Left lung (tissue), 10 donors: ENCODE measurements around the gene XYLT2. TPM values are rescaled to one million over a fixed set of nuclear protein-coding genes. Genes with fewer than 3 reads are reported as not detected.
"Not testable (repeated sequence)": the region's sequence is repeated elsewhere in the genome, so short reads cannot be mapped to it uniquely, and the experiment has no call there.

Experiments
- ATAC-seq: fragments of 200-7000 bp; cut with Tn5 transposase; one replicate; pipeline ENCODE4 v1.9.1; 2020; ENCODE audit warnings: moderate library complexity
- DNase-seq, 4 donors: peaks; one replicate each; pipeline ENCODE4 v3.0.0-alpha.2; 2013 to 2020
- H3K27ac ChIP-seq, 2 donors: fragments of 200-600 bp; sonication (generic) in 1 of 2; one replicate each; pipeline versions ENCODE4 v1.5.0 to v1.8.0; 2020 to 2021
- H3K27me3 ChIP-seq, 2 donors: fragments of 200-600 bp; sonication (generic) in 1 of 2; one replicate each; pipeline versions ENCODE4 v1.5.0 to v1.8.0; 2020 to 2021
- H3K36me3 ChIP-seq, 2 donors: fragments of 200-600 bp; sonication (generic) in 1 of 2; one replicate each; pipeline versions ENCODE4 v1.5.0 to v1.8.0; 2020 to 2021
- H3K4me1 ChIP-seq, 2 donors: fragments of 200-600 bp; one replicate each; pipeline ENCODE4 v1.8.0; 2021
- H3K4me3 ChIP-seq, 2 donors: fragments of 200-600 bp; sonication (generic) in 1 of 2; one replicate each; pipeline versions ENCODE4 v1.5.0 to v1.8.0; 2020 to 2021; ENCODE audit warnings: mild to moderate bottlenecking in 1 of 2
- H3K9me3 ChIP-seq, 2 donors: fragments of 200-600 bp; sonication (generic) in 1 of 2; one replicate each; pipeline versions ENCODE4 v1.5.0 to v1.8.0; 2020 to 2021
- intact Hi-C, 2 donors: fragments of 100-400 bp; cut with DNase I; formaldehyde crosslinking; loops; one replicate each; pipeline versions ENCODE4 v1.11.2 to v1.14.2; 2022
- polyA plus RNA-seq, 6 donors: library from polyadenylated mRNA; unstranded; fragments of 120-200 nt; gene quantifications; one replicate each; pipeline ENCODE4 v1.2.1, GENCODE V29; 2013; ENCODE audit not compliant: insufficient read length in 6 of 6
- total RNA-seq, 2 donors: library from RNA; stranded (reverse); fragmentation: NEBNext Ultra II Directional; extraction: Animal tissue kit (Norgen Biotek cat#: 25700); gene quantifications; one replicate each; pipeline ENCODE4 v1.2.1, GENCODE V29; 2021
- TF ChIP-seq, protein P1 (sequence below), 2 donors: fragments of 200-600 bp; sonication (generic) in 1 of 2; IDR thresholded peaks; one replicate each; pipeline versions ENCODE4 v1.5.0 to v1.8.0; 2021; ENCODE audit warnings: antibody characterized with exemption in 2 of 2
- donor health status: DM: no; HTN: yes; CAD: no.
- donor health status: DM: no; HTN: no; CAD: no.

The XYLT2 gene
- total and polyA plus RNA-seq, 8 donors = 18.6 to 25.0 (median 21.4) TPM

DNA sequence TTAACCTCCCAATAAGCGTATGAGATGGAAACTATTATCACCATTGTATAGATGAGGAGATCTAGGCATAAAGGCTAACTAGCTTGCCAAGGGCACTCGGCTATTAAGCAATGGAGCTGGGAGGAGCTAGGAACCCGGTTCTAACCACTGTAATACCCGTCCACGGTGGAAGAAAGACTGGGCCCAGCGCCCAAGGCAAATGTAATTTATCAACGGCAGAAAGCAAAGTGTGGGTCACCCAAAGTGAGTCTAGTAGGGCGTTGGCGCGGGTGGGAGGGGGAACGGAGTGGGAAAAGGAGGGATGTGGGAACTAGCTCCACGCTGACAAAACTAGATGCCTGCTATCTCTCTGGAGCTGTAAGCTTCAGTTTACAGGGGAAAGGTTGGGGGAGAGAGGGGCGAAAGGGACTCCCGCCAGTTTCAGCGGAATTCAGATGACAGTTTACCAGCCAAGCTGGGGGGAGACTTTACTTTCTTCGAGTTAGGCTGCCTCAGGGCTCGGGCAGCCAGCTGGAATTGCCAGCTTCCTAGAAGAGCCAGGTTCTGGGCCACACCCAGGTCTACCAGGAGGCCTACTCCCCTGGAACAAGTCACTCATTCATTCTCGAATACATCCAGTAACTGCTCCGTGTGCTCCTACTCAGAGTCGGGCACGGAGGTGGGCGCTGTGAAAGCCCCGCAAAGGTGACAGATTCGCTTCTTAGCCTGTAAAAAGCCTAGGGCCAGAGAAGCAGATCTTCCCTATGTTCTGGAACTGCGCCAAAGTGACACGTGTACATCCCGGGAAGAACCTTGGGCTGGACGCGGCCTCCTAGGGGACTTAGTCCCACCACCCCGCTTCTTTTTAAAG lies 50.6 kb downstream of the XYLT2 start:
- peaks cover 0 to 36% of the 10 kb centered on the region in 2 donors for H3K36me3 ChIP-seq
- H3K27me3 ChIP-seq = no peaks in the 10 kb centered on the region
- intact Hi-C loops = no loop called here
- peak overlapping the region; percentile 87 to 88 for H3K4me3 ChIP-seq
- DNase-seq (peak; percentile 16 to 75 (median 42)), ATAC-seq (peak; percentile 85)
- H3K4me1 ChIP-seq = peaks cover 14 to 38% of the 10 kb centered on the region in 2 donors
- no peaks in the 10 kb centered on the region for H3K9me3 ChIP-seq
- peak overlapping the region; percentile 71 to 89 for H3K27ac ChIP-seq
- TF ChIP-seq, protein P1, sequence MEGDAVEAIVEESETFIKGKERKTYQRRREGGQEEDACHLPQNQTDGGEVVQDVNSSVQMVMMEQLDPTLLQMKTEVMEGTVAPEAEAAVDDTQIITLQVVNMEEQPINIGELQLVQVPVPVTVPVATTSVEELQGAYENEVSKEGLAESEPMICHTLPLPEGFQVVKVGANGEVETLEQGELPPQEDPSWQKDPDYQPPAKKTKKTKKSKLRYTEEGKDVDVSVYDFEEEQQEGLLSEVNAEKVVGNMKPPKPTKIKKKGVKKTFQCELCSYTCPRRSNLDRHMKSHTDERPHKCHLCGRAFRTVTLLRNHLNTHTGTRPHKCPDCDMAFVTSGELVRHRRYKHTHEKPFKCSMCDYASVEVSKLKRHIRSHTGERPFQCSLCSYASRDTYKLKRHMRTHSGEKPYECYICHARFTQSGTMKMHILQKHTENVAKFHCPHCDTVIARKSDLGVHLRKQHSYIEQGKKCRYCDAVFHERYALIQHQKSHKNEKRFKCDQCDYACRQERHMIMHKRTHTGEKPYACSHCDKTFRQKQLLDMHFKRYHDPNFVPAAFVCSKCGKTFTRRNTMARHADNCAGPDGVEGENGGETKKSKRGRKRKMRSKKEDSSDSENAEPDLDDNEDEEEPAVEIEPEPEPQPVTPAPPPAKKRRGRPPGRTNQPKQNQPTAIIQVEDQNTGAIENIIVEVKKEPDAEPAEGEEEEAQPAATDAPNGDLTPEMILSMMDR (IDR thresholded peaks at IDR 0.05) = no peak

DNA sequence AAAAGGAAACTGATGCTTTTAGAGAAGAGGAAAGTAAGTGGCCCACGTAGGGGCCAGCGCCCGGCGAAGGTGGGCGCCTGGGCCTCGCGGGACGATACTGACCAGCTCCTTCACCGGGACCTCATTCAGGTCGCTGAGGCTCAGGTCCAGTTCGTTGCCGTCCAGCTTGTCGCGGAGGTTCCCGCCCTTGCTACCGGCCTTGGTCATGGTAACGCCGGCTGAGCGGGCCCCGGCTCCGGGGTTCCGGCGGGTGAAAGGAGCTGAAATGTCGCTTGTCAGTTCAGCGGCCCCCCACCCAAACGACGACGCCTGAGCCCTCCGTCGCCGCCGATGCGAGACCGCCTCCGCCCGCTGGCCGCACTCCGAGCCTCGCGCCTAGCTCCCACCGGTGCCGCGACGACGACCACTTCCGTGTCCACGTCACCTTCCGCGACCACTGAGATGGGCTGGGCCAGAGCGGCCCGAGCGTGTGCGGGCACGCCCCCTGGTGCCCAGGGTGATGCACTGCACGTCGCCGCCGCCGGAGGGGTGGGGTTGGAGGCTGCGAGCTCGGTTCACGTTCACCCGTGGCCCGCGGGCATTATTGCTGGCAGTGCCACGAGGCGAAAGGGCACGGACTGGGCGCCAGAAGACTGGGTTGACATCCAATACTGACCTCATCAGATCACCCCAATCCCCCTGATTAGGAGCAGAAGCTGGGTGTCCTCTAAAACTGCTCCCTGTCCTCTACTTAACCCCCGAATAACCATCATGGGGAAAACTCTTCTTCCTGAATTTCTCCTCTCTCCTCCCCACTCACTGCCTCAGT lies 51.4 kb downstream of the XYLT2 start, which contains the start of gene LRRC59:
Gene LRRC59, minus strand, starts transcription at position 413 of the 808 bp plus-strand sequence. Its CDS starts 206 bp downstream, at position 207.
- H3K9me3 ChIP-seq = no peaks in the 10 kb centered on the region
- peak within 1 kb of the TSS; percentile 87 to 88 for H3K4me3 ChIP-seq
- peaks cover 0 to 27% of the 10 kb centered on the region in 2 donors for H3K36me3 ChIP-seq
- TF ChIP-seq, protein P1 (IDR thresholded peaks at IDR 0.05) = peak; percentile 95 to 97
- peaks cover 14 to 38% of the 10 kb centered on the region in 2 donors for H3K4me1 ChIP-seq
- intact Hi-C loops = no loop called here
- no peaks in the 10 kb centered on the region for H3K27me3 ChIP-seq
- H3K27ac ChIP-seq = peak within 1 kb of the TSS; percentile 71 to 89
- DNase-seq (peak; percentile 86 to 99 (median 92)), ATAC-seq (peak; percentile 99)

DNA sequence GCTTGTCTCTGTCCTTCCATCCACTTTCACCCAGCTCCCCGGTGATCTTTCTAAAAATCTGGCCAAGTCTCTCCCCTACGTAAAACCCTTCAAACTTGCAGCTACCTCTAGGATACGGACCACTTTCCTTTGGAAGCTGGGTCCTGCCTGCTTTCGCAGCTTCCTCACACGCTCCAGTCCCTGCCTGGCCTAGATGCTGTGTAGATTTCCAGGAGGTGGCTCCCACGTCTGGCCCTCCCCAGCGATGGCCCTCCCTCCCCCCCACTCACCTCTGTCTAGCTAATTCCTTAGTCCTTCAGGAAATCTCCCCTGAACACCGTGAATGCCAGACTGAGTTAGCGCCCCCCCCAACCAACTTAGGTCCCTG lies 52.0 kb downstream of the XYLT2 start:
- ATAC-seq = no peak
- no peak overlapping the region for H3K27ac ChIP-seq

DNA sequence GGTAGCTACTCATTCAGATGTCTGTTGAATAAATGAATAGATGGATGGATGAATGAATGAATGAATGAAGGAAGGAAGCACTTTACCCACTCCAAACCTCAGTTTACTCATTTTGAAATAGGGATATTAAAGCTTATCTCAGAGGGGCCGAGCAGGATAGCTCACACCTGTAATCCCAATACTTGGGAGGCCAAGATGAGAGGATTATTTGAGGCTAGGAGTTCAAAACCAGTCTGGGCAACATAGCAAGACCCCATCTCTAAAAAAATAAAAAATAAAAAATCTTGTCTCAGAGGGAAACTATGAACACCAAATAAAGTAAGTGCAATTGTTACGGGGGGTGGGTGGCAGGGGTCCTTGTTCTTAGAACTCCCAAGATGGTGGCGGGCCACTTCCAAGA lies 52.7 kb downstream of the XYLT2 start:
- DNase-seq, ATAC-seq, H3K4me3 ChIP-seq, H3K9me3 ChIP-seq, H3K27ac ChIP-seq, H3K27me3 ChIP-seq, intact Hi-C loops: not testable (repeated sequence)
- H3K4me1 ChIP-seq = peaks cover 14 to 37% of the 10 kb centered on the region in 2 donors
- peaks cover 0 to 14% of the 10 kb centered on the region in 2 donors for H3K36me3 ChIP-seq

More for the DNA sequence above, 52.0 kb downstream of the XYLT2 start:
- Histone ChIP-seq H3K36me3 (peaks cover 0 to 21% of the 10 kb centered on the region in 2 donors), H3K4me1 (peaks cover 14 to 38% of the 10 kb centered on the region in 2 donors), H3K27me3 (no peaks in the 10 kb centered on the region), H3K4me3 (peak overlapping the region in 1 of 2 donors; percentile 87), H3K9me3 (no peaks in the 10 kb centered on the region)
- DNase-seq = no peak
- intact Hi-C loops = no loop called here
- TF ChIP-seq, protein P1 (IDR thresholded peaks at IDR 0.05) = no peak

DNA sequence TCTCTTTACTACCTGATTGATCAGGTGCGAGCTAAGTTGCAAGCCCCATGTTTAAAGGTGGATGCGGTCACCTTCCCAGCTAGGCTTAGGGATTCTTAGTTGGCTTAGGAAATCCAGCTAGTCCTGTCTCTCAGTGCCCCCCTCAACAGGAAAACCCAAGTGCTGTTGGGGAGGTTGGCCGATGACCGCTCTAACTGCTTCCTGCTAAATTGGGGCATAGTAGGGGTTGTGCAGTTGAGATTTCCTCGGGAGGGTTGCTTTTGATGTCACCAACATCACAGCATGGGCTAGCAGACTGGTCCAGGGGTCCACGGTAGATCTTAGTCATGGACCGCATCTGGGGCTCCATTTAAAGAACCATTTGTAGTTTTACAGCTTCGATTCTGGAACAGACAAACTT lies 53.7 kb downstream of the XYLT2 start:
- H3K36me3 ChIP-seq, intact Hi-C loops, ATAC-seq, H3K27ac ChIP-seq, H3K9me3 ChIP-seq, H3K27me3 ChIP-seq, H3K4me3 ChIP-seq, DNase-seq: not testable (repeated sequence)
- peaks cover 14 to 27% of the 10 kb centered on the region in 2 donors for H3K4me1 ChIP-seq

DNA sequence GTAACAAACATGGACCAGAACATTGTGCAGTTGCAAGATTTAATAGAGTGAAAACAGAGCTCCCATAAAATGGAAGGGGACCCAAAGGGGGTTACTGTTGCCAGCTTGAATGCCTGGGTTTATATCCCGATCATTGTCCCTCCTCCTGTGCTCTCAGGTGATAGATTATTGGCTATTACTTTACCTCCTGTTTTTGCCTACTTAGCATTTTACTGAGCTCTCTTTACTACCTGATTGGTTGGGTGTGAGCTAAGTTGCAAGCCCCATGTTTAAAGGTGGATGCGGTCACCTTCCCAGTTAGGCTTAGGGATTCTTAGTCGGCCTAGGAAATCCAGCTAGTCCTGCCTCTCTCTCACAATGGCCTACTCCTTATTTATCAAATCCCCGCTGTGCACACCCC lies 59.4 kb downstream of the XYLT2 start:
- H3K27me3 ChIP-seq, H3K4me3 ChIP-seq, intact Hi-C loops, H3K9me3 ChIP-seq, H3K27ac ChIP-seq, DNase-seq, H3K4me1 ChIP-seq, ATAC-seq, H3K36me3 ChIP-seq: not testable (repeated sequence)
